Measurements from ENCODE around the gene B3GALT5.

Gene B3GALT5

GRCh38 chr21:39648879-39649278, 36.1 kb downstream of the B3GALT5 start:
- no peak for DNase-seq

DNA sequence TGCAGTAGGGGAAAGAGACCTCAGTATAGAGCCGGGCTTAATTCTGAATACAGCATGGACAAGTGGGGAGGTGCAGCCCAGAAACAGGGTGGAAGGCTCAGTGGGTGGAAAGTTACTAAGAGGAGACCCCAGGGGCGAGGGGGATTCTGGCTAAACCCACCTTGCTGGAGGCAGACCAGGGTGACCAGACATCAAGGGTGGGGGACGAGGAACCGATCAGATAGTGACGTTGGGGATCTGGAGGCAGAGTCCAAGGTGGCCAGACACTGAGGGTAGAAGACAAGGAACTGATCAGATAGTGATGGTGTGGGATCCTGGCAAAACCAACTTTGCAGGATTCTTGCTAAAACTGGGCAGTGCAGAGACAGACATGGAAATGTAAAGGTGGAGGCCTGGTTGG, 36.8 kb downstream of the B3GALT5 start:
- no peak for DNase-seq

GRCh38 chr21:39650306-39650705, 37.6 kb downstream of the B3GALT5 start:
- no peak for DNase-seq

DNA sequence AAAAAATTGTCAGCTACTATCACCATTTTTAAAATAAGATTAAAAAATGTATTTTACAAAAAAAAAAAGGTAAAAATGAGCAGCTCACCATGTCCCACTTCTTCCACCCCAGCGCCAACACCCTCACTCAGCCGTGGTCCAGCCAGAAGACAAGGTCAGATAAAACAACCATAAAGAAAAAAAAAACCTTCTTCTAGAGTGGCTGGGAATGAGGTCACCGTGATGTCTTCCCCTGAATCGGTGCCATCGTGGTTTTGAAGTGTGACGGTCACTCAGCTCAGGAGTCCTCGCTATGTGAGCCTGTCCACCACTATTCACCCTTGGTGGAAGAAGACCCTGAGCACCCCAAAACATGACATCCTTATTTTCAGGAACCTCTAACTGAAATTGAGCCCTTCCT, 38.1 kb downstream of the B3GALT5 start:
- no peak for DNase-seq

GRCh38 chr21:39651206-39651605, 38.5 kb downstream of the B3GALT5 start:
- no peak for DNase-seq

DNA sequence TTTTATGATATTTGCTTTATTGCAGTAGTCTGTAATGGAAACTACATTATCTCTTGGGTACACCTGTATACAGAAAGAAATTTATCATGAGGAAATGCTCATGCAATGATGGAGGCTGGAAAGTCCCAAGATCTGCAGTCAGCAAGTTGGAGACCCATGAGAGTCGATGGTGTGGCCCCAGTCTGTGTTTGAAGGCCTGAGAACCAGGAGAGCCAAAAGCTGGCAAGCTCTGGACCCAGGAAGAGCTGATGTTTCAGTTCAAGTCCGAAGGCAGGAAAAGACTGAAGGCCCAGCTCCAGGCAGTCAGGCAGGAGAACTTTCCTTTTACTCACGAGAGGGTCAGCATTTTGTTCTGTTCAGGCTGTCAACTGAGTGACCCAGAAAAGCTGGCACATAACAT, 42.2 kb downstream of the B3GALT5 start:
- no peak for DNase-seq

GRCh38 chr21:39655589-39655988, 42.8 kb downstream of the B3GALT5 start:
- no peak for DNase-seq

- DNase-seq = no peak
Measured at GRCh38 chr21:39656209-39656608, 43.5 kb downstream of the B3GALT5 start.

DNA sequence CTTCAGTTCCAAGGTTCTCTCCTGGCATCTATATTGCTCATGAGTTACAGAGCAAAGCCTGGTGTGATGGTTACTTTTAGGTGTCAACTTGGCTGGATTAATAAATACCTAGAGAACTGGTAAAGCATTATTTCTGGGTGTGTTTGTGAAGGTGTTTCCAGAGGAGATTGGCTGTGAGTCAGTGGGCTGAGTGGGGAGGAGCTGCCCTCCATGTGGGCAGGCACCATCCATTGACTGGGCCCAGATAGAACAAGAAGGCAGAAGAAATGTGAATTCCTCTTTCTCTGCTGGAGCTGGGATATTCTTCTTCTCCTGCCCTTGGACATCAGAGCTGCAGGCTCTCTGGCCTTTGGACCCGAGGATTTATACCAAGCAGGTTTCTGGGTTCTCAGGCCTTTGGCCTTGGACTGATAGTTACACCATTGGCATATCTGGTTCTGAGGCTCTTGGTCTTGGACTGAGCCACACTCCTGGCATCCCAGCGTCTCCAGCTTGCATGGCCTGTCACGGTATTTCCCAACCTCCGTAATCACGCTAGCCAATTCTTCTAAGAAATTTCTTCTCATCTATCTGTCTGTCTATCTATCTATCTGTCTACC, 44.5 kb downstream of the B3GALT5 start:
- no peak for DNase-seq

DNA sequence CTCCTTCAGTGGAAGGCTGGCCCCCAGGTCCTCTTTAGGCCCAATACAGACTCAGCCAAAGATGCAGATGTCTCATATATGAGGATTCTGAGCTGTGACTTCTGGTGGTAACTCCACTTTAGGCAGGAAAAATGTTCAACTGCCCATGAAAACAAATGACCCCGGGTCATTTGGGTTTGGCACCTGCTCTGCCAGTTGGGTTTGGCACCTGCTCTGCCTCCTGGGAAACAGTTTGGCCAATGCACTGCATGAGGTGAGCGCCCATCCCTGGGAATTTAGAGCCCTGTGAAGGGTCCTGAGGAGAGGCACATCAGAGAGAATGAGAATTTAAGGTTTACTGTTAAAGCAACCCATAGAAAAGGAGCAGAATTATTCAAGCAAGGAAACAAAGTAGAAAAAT, 45.3 kb downstream of the B3GALT5 start:
- DNase-seq = no peak

- no peak for DNase-seq
Measured at GRCh38 chr21:39659070-39659815, 46.5 kb downstream of the B3GALT5 start.

GRCh38 chr21:39660191-39660980, 47.6 kb downstream of the B3GALT5 start:
- no peak for DNase-seq

- DNase-seq = no peak
Measured at GRCh38 chr21:39661121-39661520, 48.4 kb downstream of the B3GALT5 start.

DNA sequence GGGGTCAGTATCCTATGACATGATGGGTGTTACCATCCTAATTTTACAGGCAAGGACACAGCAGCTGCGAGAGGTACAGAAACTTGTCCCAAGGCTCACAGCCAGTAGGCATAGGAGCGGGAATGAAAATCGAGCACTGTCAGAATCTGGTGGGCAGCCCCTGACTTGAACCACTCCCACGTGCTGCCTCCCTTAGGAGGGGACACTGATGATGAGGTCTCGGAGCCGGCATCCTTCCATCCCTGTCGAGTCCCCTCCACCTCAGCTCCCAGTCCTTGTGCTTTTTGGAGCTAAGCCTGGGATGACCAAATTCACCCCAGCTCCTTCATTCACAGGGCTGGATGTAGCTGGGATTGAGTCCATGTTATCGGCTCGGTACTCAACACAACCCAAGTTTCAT, 49.0 kb downstream of the B3GALT5 start:
- DNase-seq = no peak

- no peak for DNase-seq
Measured at GRCh38 chr21:39662411-39662953, 49.7 kb downstream of the B3GALT5 start.

GRCh38 chr21:39663066-39663465, 50.3 kb downstream of the B3GALT5 start:
- no peak for DNase-seq

- no peak for DNase-seq
Measured at GRCh38 chr21:39663742-39664492, 51.2 kb downstream of the B3GALT5 start.

DNA sequence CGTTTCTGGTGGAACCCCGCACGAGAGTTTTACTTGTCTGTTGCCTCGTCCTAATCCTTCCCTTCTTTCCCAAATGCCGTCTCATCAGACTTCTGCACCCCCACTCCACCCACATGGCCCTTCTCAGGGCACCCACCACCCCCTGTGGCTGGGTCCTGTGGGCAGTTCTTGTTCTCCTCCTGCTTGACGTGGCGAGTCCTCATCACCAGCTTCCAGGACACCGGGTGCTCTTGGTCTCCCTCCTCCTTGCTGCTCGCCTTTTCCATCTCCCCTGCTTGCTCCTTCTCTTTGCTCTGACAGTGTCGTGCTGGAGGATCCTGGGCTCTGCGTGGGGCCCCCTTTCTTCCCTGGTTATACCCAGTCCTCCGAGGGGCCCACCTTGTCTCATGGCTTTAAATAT, 51.8 kb downstream of the B3GALT5 start:
- no peak for DNase-seq

DNA sequence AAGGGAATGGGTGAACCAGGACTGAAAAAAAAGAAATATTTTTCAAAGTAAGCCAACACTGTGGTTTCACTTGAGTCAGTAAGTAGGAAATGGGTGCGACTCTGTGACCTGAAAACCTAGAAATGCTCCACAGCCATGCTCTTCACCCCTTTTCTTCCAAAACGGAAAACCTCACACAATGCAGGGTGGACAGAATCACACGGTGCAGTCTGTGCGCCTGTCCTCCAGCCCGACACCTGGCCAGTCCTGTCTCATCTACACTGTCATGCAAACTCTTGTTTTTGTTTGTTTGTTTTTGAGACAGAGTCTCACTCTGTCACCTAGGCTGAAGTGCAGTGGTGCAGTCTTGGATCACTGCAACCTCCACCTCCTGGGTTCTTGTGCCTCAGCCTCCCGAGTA, 53.3 kb downstream of the B3GALT5 start:
- no peak for DNase-seq

GRCh38 chr21:39666681-39667315, 54.1 kb downstream of the B3GALT5 start:
- no peak for DNase-seq

DNA sequence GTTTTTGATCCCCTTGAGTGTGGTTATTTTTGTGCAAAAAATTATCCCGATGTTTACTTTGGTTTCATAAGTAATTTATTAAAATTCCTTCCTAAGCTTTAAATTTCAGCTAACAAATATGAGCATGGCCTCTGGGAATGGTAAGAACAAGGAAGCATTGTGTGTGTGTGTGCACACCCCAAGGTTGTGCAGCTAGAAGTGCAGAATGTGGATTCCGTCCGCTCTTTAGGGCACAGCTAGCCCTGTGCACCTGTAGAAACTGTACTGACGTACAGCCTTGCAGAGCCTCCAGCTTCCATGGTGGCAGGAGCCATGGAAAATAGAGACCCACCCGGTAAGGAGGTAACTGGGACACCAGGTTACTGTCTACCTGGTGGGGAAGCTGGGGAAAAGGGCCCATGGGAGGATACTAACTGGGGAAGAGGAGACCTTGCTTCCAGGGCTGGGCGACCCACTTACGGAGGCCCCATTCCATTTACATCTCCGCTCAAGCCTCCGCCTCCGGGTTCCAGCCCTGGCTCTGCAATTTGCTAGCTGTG, 54.7 kb downstream of the B3GALT5 start:
- no peak for DNase-seq

DNA sequence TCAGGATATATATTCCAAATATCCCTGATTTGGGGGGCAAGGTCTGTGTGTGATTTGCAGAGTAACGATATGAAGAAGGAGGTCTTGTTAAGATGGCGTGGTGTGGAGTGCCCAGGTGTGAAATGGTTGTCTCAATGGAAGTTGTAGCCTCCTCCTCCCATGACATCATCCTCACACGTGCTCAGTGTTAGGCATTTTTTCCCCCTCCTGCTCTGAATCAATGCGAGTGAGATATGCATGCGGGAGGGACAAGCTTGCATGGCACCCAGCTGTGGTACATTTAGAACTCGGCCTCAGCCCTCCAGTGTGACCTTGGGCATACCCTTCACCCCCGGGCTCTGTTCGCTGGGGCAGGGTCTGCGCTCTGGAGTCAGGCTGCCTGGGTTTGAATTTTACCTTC, 55.6 kb downstream of the B3GALT5 start:
- no peak for DNase-seq

Data from AML-193 (cell line).